K562 (cell line): ENCODE measurements around the gene PHYKPL. TPM values are rescaled to one million over a fixed set of nuclear protein-coding genes. Genes with fewer than 3 reads are reported as not detected.
"Not testable (repeated sequence)": the region's sequence is repeated elsewhere in the genome, so short reads cannot be mapped to it uniquely, and the experiment has no call there.

Experiments
- ATAC-seq: fragments of 200-7000 bp; cut with Tn5 transposase; 3 replicates; pipeline ENCODE4 v1.9.1; 2020; ENCODE audit warnings: moderate library complexity
- BruUV-seq: library from RNA; stranded (reverse); fragments of 400-500 nt; replicated peaks from 2 replicates; lab custom pipeline; 2021; lab: Mats Ljungman, UMichigan
- CTCF ChIA-PET: fragments of 300-600 bp; formaldehyde crosslinking; extraction: SDS; loops from one replicate; lab custom pipeline; 2021; ENCODE audit warnings: low intra/inter-chr PET ratio; lab: Yijun Ruan, JAX
- POLR2A ChIA-PET: fragments of 300-600, 350-650 bp; sonication (Branson Sonifier 250); formaldehyde crosslinking; extraction: SDS; loops from one replicate; lab custom pipeline; 2021; ENCODE audit warnings: antibody characterized with exemption, inconsistent platforms; lab: Yijun Ruan, JAX
- DNase-seq, 4 experiments: peaks; one replicate each; pipeline versions ENCODE4 v3.0.0 to v3.0.0-alpha.2; 2011 to 2018; ENCODE audit warnings: low spot score in 3 of 4, mixed read lengths in 3 of 4; ENCODE audit errors: extremely low read depth in 1 of 4
- FAIRE-seq: peaks from 2 replicates; lab custom pipeline; 2011; peaks lifted over from hg19 to GRCh38; lab: Jason Lieb, UNC
- H2AFZ ChIP-seq: 2 replicates; pipeline ENCODE4 v1.6.0; 2011; ENCODE audit warnings: low read depth, low read length, control low read depth, inconsistent platforms
- H3K27ac ChIP-seq: fragments of 200-600 bp; 3 replicates; pipeline ENCODE4 v1.8.0; 2011; ENCODE audit warnings: low read depth, mild to moderate bottlenecking, control low read depth, inconsistent platforms, low read length, moderate library complexity, mixed read lengths; ENCODE audit errors: extremely low read depth
- H3K27me3 ChIP-seq, 2 experiments: fragments of 300-600 bp in 1 of 2; 2 replicates in 1 of 2; 3 replicates in 1 of 2; pipeline versions ENCODE4 v1.6.0 to v1.8.0; 2011; ENCODE audit warnings: inconsistent platforms in 2 of 2, low read length in 2 of 2, mild to moderate bottlenecking in 1 of 2, mixed read lengths in 1 of 2, moderate library complexity in 1 of 2; ENCODE audit not compliant: control insufficient read depth in 2 of 2, insufficient read depth in 2 of 2
- H3K36me3 ChIP-seq: fragments of 300-600 bp; 3 replicates; pipeline ENCODE4 v1.8.0; 2011; ENCODE audit warnings: mild to moderate bottlenecking, low read length, inconsistent platforms; ENCODE audit not compliant: control insufficient read depth, insufficient read depth
- H3K4me1 ChIP-seq, 2 experiments: fragments of 200-600 bp in 1 of 2; replicated peaks in 1 of 2; 2 replicates in 1 of 2; 3 replicates in 1 of 2; pipeline versions ENCODE4 v1.5.1 to v1.8.0; 2011; ENCODE audit warnings: inconsistent platforms in 2 of 2, low read length in 2 of 2, mild to moderate bottlenecking in 1 of 2, mixed read lengths in 1 of 2, moderate library complexity in 1 of 2; ENCODE audit not compliant: control insufficient read depth in 2 of 2, insufficient read depth in 2 of 2
- H3K4me2 ChIP-seq: 2 replicates; pipeline ENCODE4 v1.6.1; 2011; ENCODE audit warnings: low read length, control low read depth, inconsistent platforms, mixed read lengths; ENCODE audit not compliant: insufficient read depth
- H3K4me3 ChIP-seq: fragments of 200-600 bp; sonication (generic), shearing (Covaris generic); 2 replicates; pipeline ENCODE4 v1.5.1; 2016; ENCODE audit warnings: control low read depth, inconsistent platforms
- H3K79me2 ChIP-seq: fragments of 200-600 bp; 3 replicates; pipeline ENCODE4 v1.8.0; 2011; ENCODE audit warnings: low read length, inconsistent platforms; ENCODE audit not compliant: control insufficient read depth, insufficient read depth
- H3K9ac ChIP-seq, 2 experiments: 2 replicates each; pipeline versions ENCODE4 v1.6.0 to v1.6.1; 2011; ENCODE audit warnings: low read depth in 2 of 2, low read length in 2 of 2, control low read depth in 1 of 2, inconsistent platforms in 1 of 2, mild to moderate bottlenecking in 1 of 2, mixed read lengths in 1 of 2; ENCODE audit not compliant: insufficient read depth in 1 of 2
- H3K9me1 ChIP-seq: one replicate; pipeline ENCODE4 v1.6.0; 2011; ENCODE audit warnings: inconsistent platforms, mild to moderate bottlenecking, low read length, moderate library complexity; ENCODE audit not compliant: control insufficient read depth, insufficient read depth
- H3K9me3 ChIP-seq: replicated peaks from 2 replicates; pipeline ENCODE4 v1.5.1; 2011; ENCODE audit warnings: low read depth, low read length, inconsistent platforms; ENCODE audit not compliant: control insufficient read depth, insufficient read depth
- H4K20me1 ChIP-seq: replicated peaks from 2 replicates; pipeline ENCODE4 v1.6.1; 2011; ENCODE audit warnings: low read length, inconsistent platforms, mixed read lengths; ENCODE audit not compliant: control insufficient read depth, insufficient read depth
- GABPA ChIP-seq: fragments of 200-800 bp; sonication (Bioruptor generic); conservative IDR thresholded peaks from 2 replicates; pipeline ENCODE4 v1.6.1; 2016; ENCODE audit warnings: low read depth, missing genetic modification characterization, missing compliant biosample characterization
- GTF2E2 ChIP-seq: fragments of 200-800 bp; sonication (Bioruptor generic); IDR thresholded peaks from 2 replicates; pipeline ENCODE4 v1.6.1; 2016; ENCODE audit warnings: missing genetic modification characterization, missing compliant biosample characterization
- KDM2B ChIP-seq: fragments of 250-450 bp; sonication (Bioruptor Pico); IDR thresholded peaks from 2 replicates; pipeline ENCODE4 v1.8.0; 2021; ENCODE audit warnings: mild to moderate bottlenecking, moderate library complexity
- MBD2 ChIP-seq: sonication (generic); IDR thresholded peaks from 2 replicates; pipeline ENCODE4 v1.6.1; 2016; ENCODE audit warnings: low read depth, borderline replicate concordance
- ZBTB8A ChIP-seq: fragments of 450-650 bp; IDR thresholded peaks from 2 replicates; pipeline ENCODE4 v1.6.1; 2018; ENCODE audit warnings: mild to moderate bottlenecking, moderate library complexity; ENCODE audit not compliant: partially characterized antibody
- ZNF764 ChIP-seq: fragments of 250-450 bp; sonication (Bioruptor Pico); IDR thresholded peaks from 2 replicates; pipeline ENCODE4 v1.4.0; 2020; ENCODE audit warnings: low read depth, mild to moderate bottlenecking, moderate library complexity
- WGBS: fragments of 100-300 bp; shearing (Covaris generic); methylation state at CpG from one replicate; pipeline ENCODE4 v1.1.6; 2016; ENCODE audit warnings: low coverage, mixed read lengths; ENCODE audit not compliant: insufficient coverage; ENCODE audit errors: missing lambda C conversion rate; 5-methylcytosine and 5-hydroxymethylcytosine counted together
- in situ Hi-C: fragments of 300-500 bp; cut with MboI; formaldehyde crosslinking; loops from 4 replicates; pipeline ENCODE4 v1.15.0; 2018; ENCODE audit warnings: inconsistent platforms, mixed read lengths
- intact Hi-C: fragments of 100-400 bp; cut with micrococcal nuclease; formaldehyde crosslinking; loops from 2 replicates; pipeline ENCODE4 v1.14.2; 2022
- polyA plus RNA-seq, 8 experiments: library from polyadenylated mRNA; depleted of rRNA in 4 of 8; stranded (reverse) in 5 of 8; unstranded in 3 of 8; fragments of >200 nt; fragmentation: Nextera tagmentation in 2 of 8; fragmentation: Illumina TruSeq in 1 of 8; extraction: Ambion mirVana in 2 of 8; extraction: Trizol in 1 of 8; gene quantifications; 2 replicates each; pipeline versions ENCODE4 v1.2.1 to v1.2.3, GENCODE V29; 2011 to 2014; ENCODE audit warnings: inconsistent platforms in 1 of 8, missing spikeins in 1 of 8
- total RNA-seq, 7 experiments: library from RNA; depleted of rRNA in 6 of 7; stranded (reverse); fragments of >200 nt in 6 of 7; fragmentation: Illumina TruSeq in 2 of 7; extraction: Trizol in 2 of 7; gene quantifications; 2 replicates each; pipeline versions ENCODE4 v1.2.1 to v1.2.3, GENCODE V29; 2011 to 2021; ENCODE audit warnings: low replicate concordance in 1 of 7

PHYKPL gene
- total and polyA plus RNA-seq, 9 of the 15 experiments (the other 6 are each of a cell fraction or from before 2014, with no cell fraction given), result 4.7 to 34.7 (median 18.6) TPM

DNA sequence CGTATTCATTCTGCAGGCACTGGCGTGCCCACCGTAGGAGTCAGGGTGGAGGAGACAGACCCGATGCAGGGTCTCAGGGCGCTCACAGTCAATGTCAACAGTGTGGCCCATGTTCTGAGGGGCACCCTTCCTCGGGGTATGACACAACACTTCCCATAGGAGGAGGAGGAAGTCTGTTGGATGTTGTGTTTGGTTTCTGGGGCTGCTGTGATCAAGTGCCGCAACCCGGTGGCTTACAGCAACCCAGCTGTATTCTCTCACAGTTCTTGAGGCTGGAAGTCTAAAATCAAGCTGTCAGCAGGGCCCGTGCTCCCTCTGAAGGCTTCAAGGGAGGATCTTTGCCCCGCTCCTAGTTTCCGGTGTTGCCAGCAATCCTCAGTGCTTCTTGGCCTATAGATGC lies 33.9 kb downstream of the PHYKPL start (continued):
- TF ChIP-seq ZNF764 (CRISPR knock-in tag), result no peak
- no peak for TF ChIP-seq KDM2B (CRISPR knock-in tag)
- TF ChIP-seq GTF2E2 (tag), result no peak
- TF ChIP-seq GABPA (tag), result no peak
- TF ChIP-seq ZBTB8A, result no peak
- TF ChIP-seq MBD2, result no peak

DNA sequence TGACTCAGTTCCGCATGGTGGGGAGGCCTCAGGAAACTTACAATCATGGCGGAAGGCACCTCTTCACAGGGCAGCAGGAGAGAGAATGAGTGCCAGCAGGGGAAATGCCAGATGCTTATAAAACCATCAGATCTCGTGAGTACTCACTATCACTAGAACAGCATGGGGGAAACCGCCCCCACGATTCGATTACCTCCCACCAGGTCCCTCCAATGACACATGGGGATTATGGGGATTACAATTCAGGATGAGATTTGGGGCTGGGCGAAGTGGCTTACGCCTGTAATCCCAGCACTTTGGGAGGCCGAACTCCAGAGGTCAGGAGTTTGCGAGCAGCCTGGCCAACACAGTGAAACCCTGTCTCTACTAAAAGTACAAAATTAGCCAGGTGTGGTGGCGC lies 34.5 kb downstream of the PHYKPL start:
- H3K4me3 ChIP-seq, H3K9me1 ChIP-seq, DNase-seq, H3K79me2 ChIP-seq, H2AFZ ChIP-seq, intact Hi-C loops, H4K20me1 ChIP-seq, BruUV-seq, in situ Hi-C loops, H3K36me3 ChIP-seq, CTCF ChIA-PET, H3K27ac ChIP-seq, H3K4me2 ChIP-seq, ATAC-seq, H3K9me3 ChIP-seq, FAIRE-seq, H3K9ac ChIP-seq: not testable (repeated sequence)
- Histone ChIP-seq H3K4me1 (peaks cover 3 to 14% of the 10 kb centered on the region in 2 experiments; a peak in 4 of 5 replicates), H3K27me3 (peaks cover 5 to 16% of the 10 kb centered on the region in 2 experiments; a peak in 3 of 5 replicates)
- WGBS, result 64% methylated on average over 11 of the region's 11 CpGs
- POLR2A ChIA-PET, result interaction anchor here (2.0 kb wide), 1 partner anchor 8 kb away, joined by 11 read pairs; no protein-coding TSS in a partner anchor
